ENCODE results near the gene HECW1. TPM values are rescaled to one million over a fixed set of nuclear protein-coding genes. Genes with fewer than 3 reads are reported as not detected.

HECW1 gene
- total and polyA plus RNA-seq, 2 donors (not counting 1 experiment from before 2014, with no cell fraction given), result not detected

DNA sequence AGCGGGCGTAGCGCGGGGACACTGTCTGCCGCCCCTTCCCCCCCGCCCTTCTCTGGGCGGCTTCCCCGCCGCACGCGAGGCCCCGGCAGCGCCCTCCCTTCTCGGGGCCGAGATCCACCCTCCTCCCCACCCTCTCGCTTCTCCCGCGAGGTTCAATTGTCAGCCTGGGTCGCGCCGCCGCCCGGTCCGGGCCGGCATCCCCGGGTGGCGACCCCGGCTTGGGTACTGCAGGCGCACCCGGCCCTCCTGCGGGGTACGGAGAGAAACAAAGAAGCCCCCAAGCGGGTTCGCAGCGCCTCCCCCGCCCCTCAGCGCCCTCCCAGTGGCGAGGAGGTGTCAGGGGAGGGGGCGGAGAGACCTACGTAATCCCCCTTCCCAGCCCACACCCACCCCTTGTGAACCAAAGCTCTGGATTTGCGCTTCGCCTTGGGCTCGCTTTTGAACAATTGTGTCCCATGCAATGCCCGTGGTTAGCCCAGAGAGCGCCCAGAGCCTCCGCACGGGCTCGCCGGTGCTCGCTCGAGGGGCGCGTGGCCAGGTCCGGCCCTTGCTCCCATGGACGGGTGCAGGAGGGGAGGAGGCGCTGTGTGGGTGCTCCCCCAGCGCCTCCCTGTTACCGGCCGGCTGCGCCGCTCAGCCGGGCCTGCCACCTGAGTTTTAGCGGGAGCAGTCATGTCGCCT lies 634 bp downstream of the HECW1 start:
- 3% methylated on average over 60 of the region's 64 CpGs for WGBS (ENCODE audit: insufficient coverage)
- intact Hi-C loops (cut with micrococcal nuclease), result no loop called here
- peaks cover 13% of the 10 kb centered on the region for H3K4me1 Mint-ChIP-seq

More for the DNA sequence above, 634 bp downstream of the HECW1 start:
- peak; percentile 5 for DNase-seq
- peaks cover 0 to 41% (median 38%) of the 10 kb centered on the region in 4 experiments for H3K27me3 ChIP-seq (replicated peaks in 1 of 4; ENCODE audit: control extremely low read depth in 1 of 4, control insufficient read depth in 3 of 4, insufficient read depth in 4 of 4, low read length in 3 of 4)
- H3K79me2 ChIP-seq (ENCODE audit: control insufficient read depth, insufficient read depth, low read length), result no peaks in the 10 kb centered on the region
- no peak overlapping the region for H3K27ac ChIP-seq (ENCODE audit: low read length in 2 of 2)
- Mint-ChIP-seq H3K27ac (no peak overlapping the region), H3K9me3 (ENCODE audit: insufficient read depth) (no peaks in the 10 kb centered on the region), H3K4me3 (no peak overlapping the region), H3K27me3 (peaks cover 64% of the 10 kb centered on the region)
- ChIA-PET POLR2A (no interaction called here), CTCF (no interaction called here)
- TF ChIP-seq EZH2 (IDR thresholded peaks at IDR 0.05; ENCODE audit: borderline replicate concordance, insufficient read depth, low read depth, low read length, poor library complexity, severe bottlenecking), result no peak
- TF ChIP-seq, protein P1, sequence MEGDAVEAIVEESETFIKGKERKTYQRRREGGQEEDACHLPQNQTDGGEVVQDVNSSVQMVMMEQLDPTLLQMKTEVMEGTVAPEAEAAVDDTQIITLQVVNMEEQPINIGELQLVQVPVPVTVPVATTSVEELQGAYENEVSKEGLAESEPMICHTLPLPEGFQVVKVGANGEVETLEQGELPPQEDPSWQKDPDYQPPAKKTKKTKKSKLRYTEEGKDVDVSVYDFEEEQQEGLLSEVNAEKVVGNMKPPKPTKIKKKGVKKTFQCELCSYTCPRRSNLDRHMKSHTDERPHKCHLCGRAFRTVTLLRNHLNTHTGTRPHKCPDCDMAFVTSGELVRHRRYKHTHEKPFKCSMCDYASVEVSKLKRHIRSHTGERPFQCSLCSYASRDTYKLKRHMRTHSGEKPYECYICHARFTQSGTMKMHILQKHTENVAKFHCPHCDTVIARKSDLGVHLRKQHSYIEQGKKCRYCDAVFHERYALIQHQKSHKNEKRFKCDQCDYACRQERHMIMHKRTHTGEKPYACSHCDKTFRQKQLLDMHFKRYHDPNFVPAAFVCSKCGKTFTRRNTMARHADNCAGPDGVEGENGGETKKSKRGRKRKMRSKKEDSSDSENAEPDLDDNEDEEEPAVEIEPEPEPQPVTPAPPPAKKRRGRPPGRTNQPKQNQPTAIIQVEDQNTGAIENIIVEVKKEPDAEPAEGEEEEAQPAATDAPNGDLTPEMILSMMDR (IDR thresholded peaks at IDR 0.05), result no peak
- no peak for ATAC-seq (ENCODE audit: low read depth)
- H3K4me3 ChIP-seq (ENCODE audit: control extremely low read depth in 1 of 5, extremely low read depth in 1 of 5, insufficient read depth in 1 of 5, low read depth in 2 of 5, low read length in 4 of 5), result peak overlapping the region in 1 of 5 experiments; percentile 21
- peak overlapping the region; percentile 28 for H2AFZ ChIP-seq (ENCODE audit: insufficient read depth, low read depth, low read length, poor library complexity, severe bottlenecking)
- no peak overlapping the region for H3K9ac ChIP-seq (ENCODE audit: low read length)
- H3K4me1 ChIP-seq (ENCODE audit: control insufficient read depth in 2 of 2, insufficient read depth in 2 of 2, low read length in 2 of 2), result peaks cover 0 to 9% of the 10 kb centered on the region in 2 donors
- no peaks in the 10 kb centered on the region for H3K36me3 ChIP-seq (replicated peaks in 1 of 2; ENCODE audit: control extremely low read depth in 1 of 2, control insufficient read depth in 1 of 2, extremely low read depth in 1 of 2, insufficient read depth in 2 of 2, low read length in 1 of 2)
- no peaks in the 10 kb centered on the region for H3K9me3 ChIP-seq (ENCODE audit: control extremely low read depth in 1 of 3, control insufficient read depth in 2 of 3, insufficient read depth in 1 of 3, low read length in 2 of 3)
- H3K4me2 ChIP-seq (replicated peaks; ENCODE audit: low read depth, low read length, poor library complexity, severe bottlenecking), result peak overlapping the region; percentile 50
- no peaks in the 10 kb centered on the region for H4K20me1 ChIP-seq (ENCODE audit: control insufficient read depth, insufficient read depth, low read length, poor library complexity, severe bottlenecking)

Measured in B cell (primary cell).